Esophagus muscularis mucosa (tissue), 4 donors: ENCODE measurements around the gene CPA2. TPM values are rescaled to one million over a fixed set of nuclear protein-coding genes. Genes with fewer than 3 reads are reported as not detected.
"Not testable (repeated sequence)": the region's sequence is repeated elsewhere in the genome, so short reads cannot be mapped to it uniquely, and the experiment has no call there.

Experiments used
- DNase-seq: peaks from one replicate; pipeline ENCODE4 v3.0.0-alpha.2; 2017; ENCODE audit errors: extremely low spot score
- H3K27ac ChIP-seq, 4 donors: fragments of 200-600 bp; sonication (generic); replicated peaks in 1 of 4; 1 replicate in 3 of 4; 2 replicates in 1 of 4; pipeline ENCODE4 v1.5.1; 2016 to 2019; ENCODE audit warnings: mild to moderate bottlenecking in 1 of 4
- H3K27me3 ChIP-seq, 4 donors: fragments of 200-600 bp; sonication (generic); one replicate each; pipeline versions ENCODE4 v1.5.1 to v1.6.0; 2016 to 2019
- H3K36me3 ChIP-seq, 4 donors: fragments of 200-600 bp; sonication (generic); one replicate each; pipeline ENCODE4 v1.5.1; 2016 to 2019
- H3K4me1 ChIP-seq, 4 donors: fragments of 200-600 bp; sonication (generic); one replicate each; pipeline ENCODE4 v1.5.1; 2016 to 2019
- H3K4me3 ChIP-seq, 4 donors: fragments of 200-600 bp; sonication (generic); 1 replicate in 2 of 4; 2 replicates in 2 of 4; pipeline ENCODE4 v1.5.1; 2016 to 2019; ENCODE audit warnings: mild to moderate bottlenecking in 4 of 4, moderate library complexity in 1 of 4
- H3K9me3 ChIP-seq, 4 donors: fragments of 200-600 bp; sonication (generic); 1 replicate in 3 of 4; 2 replicates in 1 of 4; pipeline ENCODE4 v1.5.1; 2016 to 2019
- CTCF ChIP-seq, 3 experiments: fragments of 200-600 bp in 2 of 3; fragments of 450-650 bp in 1 of 3; sonication (generic) in 2 of 3; IDR thresholded peaks; one replicate each; pipeline ENCODE4 v1.5.1; 2017 to 2019; ENCODE audit warnings: antibody characterized with exemption in 3 of 3, mild to moderate bottlenecking in 2 of 3, moderate library complexity in 1 of 3
- EP300 ChIP-seq: sonication (generic); formaldehyde crosslinking; IDR thresholded peaks from one replicate; pipeline ENCODE4 v1.6.1; 2017; ENCODE audit warnings: antibody characterized with exemption
- POLR2A ChIP-seq: fragments of 450-650 bp; IDR thresholded peaks from one replicate; pipeline ENCODE4 v1.6.1; 2017; ENCODE audit warnings: antibody characterized with exemption, moderate library complexity, mild to moderate bottlenecking, low read depth
- POLR2AphosphoS5 ChIP-seq, 2 donors: sonication (generic); formaldehyde crosslinking; IDR thresholded peaks; one replicate each; pipeline ENCODE4 v1.6.1; 2017; ENCODE audit warnings: antibody characterized with exemption in 2 of 2
- WGBS: methylation state at CpG from one replicate; pipeline ENCODE4 v1.1.5; 2018; 5-methylcytosine and 5-hydroxymethylcytosine counted together
- intact Hi-C: fragments of 100-400 bp; cut with DNase I; formaldehyde crosslinking; loops from one replicate; pipeline ENCODE4 v1.15.1; 2023
- total RNA-seq, 4 donors: library from RNA; depleted of rRNA; stranded (reverse); fragments of >200 nt; gene quantifications; one replicate each; pipeline versions ENCODE4 v1.1.0 to v1.2.1, GENCODE V29; 2016

CPA2 gene
- total RNA-seq, 4 donors from 2014 or later: not detected

- H3K4me1 ChIP-seq: peaks cover 0 to 8% (median 4%) of the 10 kb centered on the region in 4 donors
- WGBS: 48% methylated on average over 5 of the region's 5 CpGs
- intact Hi-C loops: no loop called here
- H3K4me3 ChIP-seq: no peak overlapping the region
- no peak for DNase-seq
- H3K27me3 ChIP-seq: no peaks in the 10 kb centered on the region
- no peaks in the 10 kb centered on the region for H3K9me3 ChIP-seq
- no peaks in the 10 kb centered on the region for H3K36me3 ChIP-seq
- TF ChIP-seq CTCF (IDR thresholded peaks at IDR 0.05): peak; percentile 60 to 74 (median 68)
- no peak for TF ChIP-seq POLR2AphosphoS5 (IDR thresholded peaks at IDR 0.05)
- no peak overlapping the region for H3K27ac ChIP-seq
These were observed 24.3 kb upstream of the CPA2 start for GRCh38 chr7:130242198-130243014.

GRCh38 chr7:130243486-130243885 is 23.2 kb upstream of the CPA2 start:
- WGBS: 21% methylated on average over 1 of the region's 1 CpG
- H3K9me3 ChIP-seq, intact Hi-C loops, H3K27me3 ChIP-seq, H3K27ac ChIP-seq, H3K36me3 ChIP-seq, H3K4me1 ChIP-seq, DNase-seq, H3K4me3 ChIP-seq: not testable (repeated sequence)

GRCh38 chr7:130246491-130246890 is 20.2 kb upstream of the CPA2 start:
- H3K27me3 ChIP-seq, H3K4me3 ChIP-seq, DNase-seq, H3K36me3 ChIP-seq, intact Hi-C loops, H3K9me3 ChIP-seq, H3K4me1 ChIP-seq, H3K27ac ChIP-seq: not testable (repeated sequence)
- 87% methylated on average over 1 of the region's 1 CpG for WGBS

- H3K9me3 ChIP-seq, H3K4me3 ChIP-seq, H3K27ac ChIP-seq, DNase-seq, H3K27me3 ChIP-seq, H3K4me1 ChIP-seq, H3K36me3 ChIP-seq, intact Hi-C loops: not testable (repeated sequence)
- 98% methylated on average over 5 of the region's 5 CpGs for WGBS
These were observed 17.8 kb upstream of the CPA2 start for GRCh38 chr7:130248842-130249241.

- H3K9me3 ChIP-seq, DNase-seq, H3K27me3 ChIP-seq, H3K4me3 ChIP-seq, intact Hi-C loops, H3K36me3 ChIP-seq, H3K4me1 ChIP-seq, H3K27ac ChIP-seq: not testable (repeated sequence)
- WGBS: 98% methylated on average over 3 of the region's 3 CpGs
These were observed 17.0 kb upstream of the CPA2 start for GRCh38 chr7:130249626-130250025.

- intact Hi-C loops: no loop called here
- 75% methylated on average over 4 of the region's 6 CpGs for WGBS
- no peak for DNase-seq
- Histone ChIP-seq H3K4me3 (no peak overlapping the region), H3K4me1 (no peaks in the 10 kb centered on the region), H3K27me3 (no peaks in the 10 kb centered on the region), H3K27ac (no peak overlapping the region), H3K36me3 (no peaks in the 10 kb centered on the region), H3K9me3 (peaks cover 0 to 15% (median 8%) of the 10 kb centered on the region in 4 donors)
- TF ChIP-seq CTCF (IDR thresholded peaks at IDR 0.05): no peak
- TF ChIP-seq EP300: no peak
- TF ChIP-seq POLR2A: no peak
- TF ChIP-seq POLR2AphosphoS5 (IDR thresholded peaks at IDR 0.05): no peak
These were observed 12.1 kb upstream of the CPA2 start for GRCh38 chr7:130254555-130254954.

GRCh38 chr7:130256704-130257103 is 10.0 kb upstream of the CPA2 start:
- Histone ChIP-seq H3K9me3 (peaks cover 0 to 19% (median 9%) of the 10 kb centered on the region in 4 donors), H3K4me1 (no peaks in the 10 kb centered on the region), H3K36me3 (no peaks in the 10 kb centered on the region), H3K4me3 (no peak overlapping the region), H3K27ac (no peak overlapping the region), H3K27me3 (no peaks in the 10 kb centered on the region)
- DNase-seq: no peak
- WGBS: 89% methylated on average over 2 of the region's 2 CpGs
- intact Hi-C loops: no loop called here
- TF ChIP-seq POLR2AphosphoS5 (IDR thresholded peaks at IDR 0.05): no peak
- TF ChIP-seq EP300: no peak
- TF ChIP-seq CTCF (IDR thresholded peaks at IDR 0.05): no peak
- no peak for TF ChIP-seq POLR2A
